Smooth muscle cell (in vitro differentiated cells): ENCODE results near the gene B4GALT3. TPM values are rescaled to one million over a fixed set of nuclear protein-coding genes. Genes with fewer than 3 reads are reported as not detected.

Experiments
- DNase-seq: peaks from one replicate; lab custom pipeline; 2025; ENCODE audit not compliant: unreplicated experiment; lab: John Stamatoyannopoulos, UW
- H2AFZ ChIP-seq: fragments of 200-600 bp; sonication (generic); 2 replicates; pipeline ENCODE4 v1.6.0; 2016; ENCODE audit warnings: antibody characterized with exemption, low read depth, mild to moderate bottlenecking
- H3F3A ChIP-seq: fragments of 200-600 bp; sonication (generic); 2 replicates; pipeline ENCODE4 v1.6.0; 2017; ENCODE audit warnings: antibody characterized with exemption, low read depth
- H3K27ac ChIP-seq: fragments of 200-600 bp; sonication (generic); 2 replicates; pipeline ENCODE4 v1.5.1; 2016; ENCODE audit warnings: low read depth, mild to moderate bottlenecking
- H3K27me3 ChIP-seq: fragments of 200-600 bp; sonication (generic); 2 replicates; pipeline ENCODE4 v1.6.1; 2016; ENCODE audit warnings: low read depth, mild to moderate bottlenecking
- H3K36me3 ChIP-seq: fragments of 200-600 bp; sonication (generic); 2 replicates; pipeline ENCODE4 v1.5.1; 2016; ENCODE audit warnings: low read depth
- H3K4me1 ChIP-seq: fragments of 200-600 bp; sonication (generic); 2 replicates; pipeline ENCODE4 v1.5.1; 2016; ENCODE audit warnings: low read depth
- H3K4me2 ChIP-seq: fragments of 200-600 bp; sonication (generic); 2 replicates; pipeline ENCODE4 v1.6.0; 2016; ENCODE audit warnings: mild to moderate bottlenecking
- H3K4me3 ChIP-seq: fragments of 200-600 bp; sonication (generic); 2 replicates; pipeline ENCODE4 v1.5.1; 2016; ENCODE audit warnings: mild to moderate bottlenecking
- H3K79me2 ChIP-seq: fragments of 200-600 bp; sonication (generic); 2 replicates; pipeline ENCODE4 v1.6.0; 2016; ENCODE audit warnings: low read depth, mild to moderate bottlenecking
- H3K9ac ChIP-seq: fragments of 200-600 bp; sonication (generic); 2 replicates; pipeline ENCODE4 v1.6.0; 2016; ENCODE audit warnings: low read depth
- H3K9me3 ChIP-seq: fragments of 200-600 bp; sonication (generic); replicated peaks from 2 replicates; pipeline ENCODE4 v1.5.1; 2016; ENCODE audit warnings: low read depth
- H4K20me1 ChIP-seq: fragments of 200-600 bp; sonication (generic); 2 replicates; pipeline ENCODE4 v1.6.0; 2016; ENCODE audit warnings: low read depth
- CTCF ChIP-seq: fragments of 200-600 bp; sonication (generic); IDR thresholded peaks from 2 replicates; pipeline ENCODE4 v1.5.1; 2017; ENCODE audit warnings: borderline replicate concordance, mild to moderate bottlenecking, antibody characterized with exemption; ENCODE audit not compliant: insufficient read depth, poor library complexity, severe bottlenecking
- WGBS: methylation state at CpG from one replicate; pipeline ENCODE4 v1.1.7; 2016; ENCODE audit warnings: low lambda C conversion rate; 5-methylcytosine and 5-hydroxymethylcytosine counted together
- polyA plus RNA-seq: library from polyadenylated mRNA; unstranded; fragments of >200 nt; fragmentation: Nextera tagmentation; extraction: Ambion mirVana; gene quantifications from 2 replicates; pipeline ENCODE4 v1.2.1, GENCODE V29; 2016
- total RNA-seq: library from RNA; depleted of rRNA; stranded (reverse); fragments of >200 nt; gene quantifications from 2 replicates; pipeline ENCODE4 v1.2.3, GENCODE V29; 2014

B4GALT3 gene
- total and polyA plus RNA-seq, 2 experiments from 2014 or later, result 21.4 to 44.9 TPM

GRCh38 chr1:161163793-161164192 lies 13.5 kb downstream of the B4GALT3 start:
- WGBS, result 94% methylated on average over 5 of the region's 5 CpGs
- Histone ChIP-seq H3K27me3 (no peaks in the 10 kb centered on the region), H3K79me2 (no peaks in the 10 kb centered on the region), H3K4me1 (peaks cover 15% of the 10 kb centered on the region), H3K9me3 (no peaks in the 10 kb centered on the region), H3K9ac (no peak overlapping the region), H3K27ac (peak overlapping the region; percentile 99), H2AFZ (no peak overlapping the region), H3K4me2 (no peak overlapping the region), H3K4me3 (no peak overlapping the region), H4K20me1 (no peaks in the 10 kb centered on the region), H3K36me3 (no peaks in the 10 kb centered on the region), H3F3A (peaks cover 10% of the 10 kb centered on the region)
- TF ChIP-seq CTCF, result no peak
- no peak for DNase-seq

GRCh38 chr1:161162806-161163205 lies 14.5 kb downstream of the B4GALT3 start:
- WGBS, result 96% methylated on average over 10 of the region's 10 CpGs
- Histone ChIP-seq H3K27me3 (no peaks in the 10 kb centered on the region), H3K27ac (no peak overlapping the region), H3K4me2 (no peak overlapping the region), H4K20me1 (no peaks in the 10 kb centered on the region), H3K4me1 (peaks cover 15% of the 10 kb centered on the region), H3K9ac (no peak overlapping the region), H3K9me3 (no peaks in the 10 kb centered on the region), H2AFZ (no peak overlapping the region), H3K36me3 (no peaks in the 10 kb centered on the region), H3K4me3 (no peak overlapping the region), H3F3A (peaks cover 10% of the 10 kb centered on the region), H3K79me2 (no peaks in the 10 kb centered on the region)
- DNase-seq, result no peak
- TF ChIP-seq CTCF, result no peak

GRCh38 chr1:161162052-161162451 lies 15.3 kb downstream of the B4GALT3 start:
- no peaks in the 10 kb centered on the region for H3K27me3 ChIP-seq
- H3K9me3 ChIP-seq, result no peaks in the 10 kb centered on the region
- no peaks in the 10 kb centered on the region for H3K36me3 ChIP-seq
- no peaks in the 10 kb centered on the region for H3K79me2 ChIP-seq
- no peak for DNase-seq
- H4K20me1 ChIP-seq, result no peaks in the 10 kb centered on the region
- H3K9ac ChIP-seq, result no peak overlapping the region
- 64% methylated on average over 7 of the region's 7 CpGs for WGBS
- no peak overlapping the region for H2AFZ ChIP-seq
- peaks cover 11% of the 10 kb centered on the region for H3K4me1 ChIP-seq
- H3K4me3 ChIP-seq, result no peak overlapping the region
- no peak for TF ChIP-seq CTCF
- H3K27ac ChIP-seq, result no peak overlapping the region
- H3F3A ChIP-seq, result peaks cover 10% of the 10 kb centered on the region
- no peak overlapping the region for H3K4me2 ChIP-seq

- DNase-seq, result no peak
- Histone ChIP-seq H3K27me3 (no peaks in the 10 kb centered on the region), H2AFZ (no peak overlapping the region), H3F3A (peaks cover 10% of the 10 kb centered on the region), H3K9ac (no peak overlapping the region), H3K27ac (no peak overlapping the region), H3K36me3 (no peaks in the 10 kb centered on the region), H3K4me1 (peaks cover 10% of the 10 kb centered on the region), H3K9me3 (no peaks in the 10 kb centered on the region), H3K79me2 (no peaks in the 10 kb centered on the region), H3K4me3 (no peak overlapping the region), H3K4me2 (no peak overlapping the region), H4K20me1 (no peaks in the 10 kb centered on the region)
- no peak for TF ChIP-seq CTCF
- WGBS, result 98% methylated on average over 5 of the region's 5 CpGs
These were observed 15.7 kb downstream of the B4GALT3 start for GRCh38 chr1:161161652-161162051.
